K562 (cell line): ENCODE measurements around the gene SEPTIN12.

Experiments
- CTCF ChIP-seq, 3 experiments: IDR thresholded peaks in 2 of 3; conservative IDR thresholded peaks in 1 of 3; 2 replicates each; pipeline ENCODE4 v1.5.1; 2011 to 2012; ENCODE audit warnings: low read length in 3 of 3, mild to moderate bottlenecking in 3 of 3, control low read depth in 2 of 3, improper control_type of control experiment in 1 of 3, inconsistent platforms in 1 of 3, low read depth in 1 of 3, mixed read lengths in 1 of 3, moderate library complexity in 1 of 3; ENCODE audit not compliant: insufficient read depth in 2 of 3
- FOXK2 ChIP-seq, 2 experiments: fragments of 450-650 bp; IDR thresholded peaks in 1 of 2; conservative IDR thresholded peaks in 1 of 2; 2 replicates each; pipeline ENCODE4 v1.6.1; 2016; ENCODE audit warnings: low read depth in 2 of 2, mild to moderate bottlenecking in 1 of 2
- ZKSCAN8 ChIP-seq: fragments of 200-800 bp; sonication (Bioruptor generic); IDR thresholded peaks from 2 replicates; pipeline ENCODE4 v1.6.1; 2016; ENCODE audit warnings: missing genetic modification characterization, missing compliant biosample characterization
- TF ChIP-seq, protein P1 (sequence below): sonication (generic); formaldehyde crosslinking; IDR thresholded peaks from 2 replicates; pipeline ENCODE4 v1.8.1; 2023; ENCODE audit warnings: mild to moderate bottlenecking, missing genetic modification reagents

DNA sequence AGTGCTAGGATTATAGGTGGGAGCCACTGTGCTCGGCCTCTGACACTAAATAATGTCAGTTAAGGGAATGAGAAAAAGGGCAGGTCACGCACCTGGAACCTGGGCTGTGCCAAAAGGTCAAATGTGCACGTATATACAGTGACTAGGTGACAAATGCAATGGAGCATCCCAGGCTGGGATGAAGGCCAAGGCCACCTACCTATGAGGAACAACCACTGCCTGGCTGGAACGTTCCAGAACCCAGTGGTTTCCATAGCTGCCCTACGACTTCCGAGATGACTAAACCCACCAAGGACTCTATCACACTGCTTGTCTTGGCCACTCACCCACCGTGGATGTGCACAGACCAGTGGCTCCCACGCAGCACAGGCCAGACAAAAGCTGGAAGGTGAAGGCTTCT is 37.2 kb downstream of the SEPTIN12 start:
- no peak for TF ChIP-seq FOXK2 (conservative IDR thresholded peaks at IDR 0.05 in 1 of 2, IDR thresholded peaks at IDR 0.05 in 1 of 2; ENCODE audit: low read depth in 2 of 2)
- TF ChIP-seq, protein P1, sequence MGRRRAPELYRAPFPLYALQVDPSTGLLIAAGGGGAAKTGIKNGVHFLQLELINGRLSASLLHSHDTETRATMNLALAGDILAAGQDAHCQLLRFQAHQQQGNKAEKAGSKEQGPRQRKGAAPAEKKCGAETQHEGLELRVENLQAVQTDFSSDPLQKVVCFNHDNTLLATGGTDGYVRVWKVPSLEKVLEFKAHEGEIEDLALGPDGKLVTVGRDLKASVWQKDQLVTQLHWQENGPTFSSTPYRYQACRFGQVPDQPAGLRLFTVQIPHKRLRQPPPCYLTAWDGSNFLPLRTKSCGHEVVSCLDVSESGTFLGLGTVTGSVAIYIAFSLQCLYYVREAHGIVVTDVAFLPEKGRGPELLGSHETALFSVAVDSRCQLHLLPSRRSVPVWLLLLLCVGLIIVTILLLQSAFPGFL (CRISPR knock-in tag): no peak
- no peak for TF ChIP-seq CTCF (IDR thresholded peaks at IDR 0.05 in 2 of 3, conservative IDR thresholded peaks at IDR 0.05 in 1 of 3; ENCODE audit: insufficient read depth in 2 of 3, low read depth in 1 of 3, low read length in 3 of 3)
- TF ChIP-seq ZKSCAN8 (CRISPR knock-in tag): no peak
